Neutrophil (primary cell): ENCODE results near the gene ADCY3.

ENCODE experiments used
- H3K27ac ChIP-seq: fragments of 200-600 bp; sonication (generic); 2 replicates; pipeline ENCODE4 v1.5.1; 2016; ENCODE audit warnings: mild to moderate bottlenecking, moderate library complexity
- H3K27me3 ChIP-seq: fragments of 200-600 bp; sonication (generic); 2 replicates; pipeline ENCODE4 v1.6.0; 2016; ENCODE audit warnings: mild to moderate bottlenecking
- H3K36me3 ChIP-seq: fragments of 200-600 bp; sonication (generic); 2 replicates; pipeline ENCODE4 v1.5.1; 2017
- H3K4me1 ChIP-seq, 2 experiments: fragments of 200-600 bp in 1 of 2; sonication (generic) in 1 of 2; 1 replicate in 1 of 2; 2 replicates in 1 of 2; pipeline versions ENCODE4 v1.5.1 to v1.6.1; 2013 to 2016; ENCODE audit warnings: low read depth in 1 of 2, low read length in 1 of 2, mild to moderate bottlenecking in 1 of 2, moderate library complexity in 1 of 2; ENCODE audit not compliant: control insufficient read depth in 1 of 2, insufficient read depth in 1 of 2
- H3K4me3 ChIP-seq, 2 experiments: fragments of 200-600 bp in 1 of 2; sonication (generic) in 1 of 2; 1 replicate in 1 of 2; 2 replicates in 1 of 2; pipeline ENCODE4 v1.5.1; 2013 to 2016; ENCODE audit warnings: low read depth in 1 of 2, low read length in 1 of 2, mild to moderate bottlenecking in 1 of 2, moderate library complexity in 1 of 2
- H3K9me3 ChIP-seq: fragments of 200-600 bp; sonication (generic); 2 replicates; pipeline ENCODE4 v1.5.1; 2016
- TF ChIP-seq, protein P1 (sequence below): fragments of 200-600 bp; sonication (generic); IDR thresholded peaks from 2 replicates; pipeline ENCODE4 v1.5.1; 2016; ENCODE audit warnings: antibody characterized with exemption

Gene ADCY3

DNA sequence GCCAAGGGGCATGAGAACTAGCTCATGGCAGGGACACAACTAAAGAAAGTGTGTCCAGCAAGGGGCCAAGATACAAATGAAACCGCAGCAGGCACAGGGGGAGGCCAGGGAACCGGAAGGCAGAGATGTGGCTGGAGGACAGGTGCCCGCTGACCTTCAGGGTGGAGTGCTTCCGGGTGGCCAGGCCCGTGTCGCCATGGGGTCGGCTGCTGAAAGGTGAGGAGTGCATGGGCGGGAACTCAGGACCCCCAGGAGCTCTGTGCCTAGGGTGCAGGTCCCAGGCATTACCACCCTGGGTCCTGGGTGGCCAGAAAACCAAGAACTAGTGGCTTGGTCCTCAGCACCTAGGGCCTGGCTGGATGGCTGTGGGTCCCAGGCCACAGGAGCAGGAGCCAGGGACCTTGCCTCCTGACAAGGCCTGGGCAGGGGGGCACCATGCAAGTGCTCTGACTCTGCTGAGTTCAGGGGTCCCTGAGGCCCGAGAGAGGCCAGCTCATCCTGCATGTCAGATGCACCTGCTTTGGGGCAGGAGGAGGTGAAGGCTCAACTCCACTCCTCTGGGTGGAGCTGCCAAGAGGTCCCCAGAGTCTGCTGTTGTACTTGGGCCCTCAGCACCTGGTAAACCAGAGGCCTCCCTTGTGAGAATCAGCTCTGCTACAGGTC lies 75.9 kb downstream of the ADCY3 start:
- H3K9me3 ChIP-seq: no peaks in the 10 kb centered on the region
- no peaks in the 10 kb centered on the region for H3K4me1 ChIP-seq
- H3K27me3 ChIP-seq: no peaks in the 10 kb centered on the region
- TF ChIP-seq, protein P1, sequence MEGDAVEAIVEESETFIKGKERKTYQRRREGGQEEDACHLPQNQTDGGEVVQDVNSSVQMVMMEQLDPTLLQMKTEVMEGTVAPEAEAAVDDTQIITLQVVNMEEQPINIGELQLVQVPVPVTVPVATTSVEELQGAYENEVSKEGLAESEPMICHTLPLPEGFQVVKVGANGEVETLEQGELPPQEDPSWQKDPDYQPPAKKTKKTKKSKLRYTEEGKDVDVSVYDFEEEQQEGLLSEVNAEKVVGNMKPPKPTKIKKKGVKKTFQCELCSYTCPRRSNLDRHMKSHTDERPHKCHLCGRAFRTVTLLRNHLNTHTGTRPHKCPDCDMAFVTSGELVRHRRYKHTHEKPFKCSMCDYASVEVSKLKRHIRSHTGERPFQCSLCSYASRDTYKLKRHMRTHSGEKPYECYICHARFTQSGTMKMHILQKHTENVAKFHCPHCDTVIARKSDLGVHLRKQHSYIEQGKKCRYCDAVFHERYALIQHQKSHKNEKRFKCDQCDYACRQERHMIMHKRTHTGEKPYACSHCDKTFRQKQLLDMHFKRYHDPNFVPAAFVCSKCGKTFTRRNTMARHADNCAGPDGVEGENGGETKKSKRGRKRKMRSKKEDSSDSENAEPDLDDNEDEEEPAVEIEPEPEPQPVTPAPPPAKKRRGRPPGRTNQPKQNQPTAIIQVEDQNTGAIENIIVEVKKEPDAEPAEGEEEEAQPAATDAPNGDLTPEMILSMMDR: no peak
- no peaks in the 10 kb centered on the region for H3K36me3 ChIP-seq
- H3K4me3 ChIP-seq: no peak overlapping the region
- no peak overlapping the region for H3K27ac ChIP-seq

DNA sequence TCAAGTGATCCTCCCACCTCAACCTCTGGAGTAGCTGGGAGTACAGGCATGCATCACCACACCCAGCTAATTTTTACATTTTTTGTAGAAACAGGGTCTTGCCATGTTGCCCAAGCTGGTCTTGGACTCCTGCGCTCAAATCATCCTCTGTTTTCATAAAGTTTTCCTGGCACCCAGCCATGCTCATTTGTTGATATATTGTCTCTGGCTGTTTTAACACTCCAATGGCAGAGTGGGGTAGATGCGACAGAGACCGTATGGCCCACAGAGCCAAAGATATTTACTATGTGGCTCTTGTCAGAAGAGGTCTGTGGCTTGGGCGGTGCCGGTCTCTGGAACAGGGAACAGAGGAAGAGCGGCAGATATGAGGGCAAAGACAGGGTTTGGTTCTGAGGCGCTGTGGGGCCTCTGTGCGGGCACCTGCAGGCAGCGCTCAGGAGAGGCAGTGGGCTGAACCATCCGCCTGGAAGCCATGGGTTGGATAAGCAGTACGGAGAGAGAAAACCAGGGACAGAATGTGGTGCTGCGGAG lies 76.6 kb downstream of the ADCY3 start:
- H3K4me3 ChIP-seq: no peak overlapping the region

DNA sequence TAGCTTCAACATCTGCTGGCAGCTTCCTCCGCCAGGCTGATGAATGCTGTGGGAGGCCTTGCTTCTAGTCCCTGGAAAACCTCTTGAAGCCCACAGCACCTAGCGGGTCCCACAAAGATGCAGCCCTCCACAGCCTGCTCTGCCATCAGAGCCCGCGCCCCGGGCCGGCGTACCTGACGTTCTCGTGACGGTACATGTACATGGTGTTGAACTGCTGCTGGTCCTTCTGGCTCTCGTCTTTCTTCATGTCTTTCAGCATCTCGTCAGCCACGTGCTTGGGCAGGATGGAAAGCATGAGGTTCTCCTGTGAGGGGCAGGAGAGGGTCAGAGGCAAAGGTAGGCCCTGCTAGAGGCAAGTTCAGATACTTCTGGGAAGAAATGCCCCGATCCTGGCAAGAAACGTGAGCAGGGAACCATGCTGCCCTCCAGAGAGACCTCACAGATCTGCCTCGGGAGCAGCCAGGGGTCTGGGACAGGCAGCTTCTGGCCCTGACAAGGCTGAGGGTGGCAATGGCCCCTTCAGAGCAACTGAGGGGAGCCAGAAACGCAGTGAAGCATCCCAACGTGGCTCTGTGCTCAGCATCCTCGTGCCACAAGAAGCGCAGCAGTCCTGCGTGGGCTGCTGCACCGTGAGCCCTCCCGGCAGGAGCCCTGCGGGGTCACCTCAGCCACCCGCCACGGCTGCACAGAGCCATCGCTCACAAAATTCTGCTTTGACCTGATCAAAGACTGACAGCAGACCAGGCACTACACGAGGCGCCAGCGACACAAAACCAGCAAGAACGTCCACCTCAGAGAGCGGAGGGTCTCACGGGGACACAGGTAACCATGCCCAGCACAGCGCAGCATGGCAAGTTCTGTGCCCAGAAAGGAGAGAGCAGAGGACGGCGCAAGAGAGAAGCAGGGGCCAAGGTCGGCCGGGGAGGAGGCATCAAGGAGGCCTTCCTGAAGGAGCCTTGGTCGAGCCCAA lies 77.7 kb downstream of the ADCY3 start:
- H3K4me1 ChIP-seq: no peaks in the 10 kb centered on the region
- no peak overlapping the region for H3K4me3 ChIP-seq
- no peaks in the 10 kb centered on the region for H3K36me3 ChIP-seq
- TF ChIP-seq, protein P1: no peak
- H3K27me3 ChIP-seq: no peaks in the 10 kb centered on the region
- H3K27ac ChIP-seq: no peak overlapping the region
- H3K9me3 ChIP-seq: no peaks in the 10 kb centered on the region

More for the DNA sequence above, 76.6 kb downstream of the ADCY3 start:
- TF ChIP-seq, protein P1: no peak
- Histone ChIP-seq H3K9me3 (no peaks in the 10 kb centered on the region), H3K36me3 (no peaks in the 10 kb centered on the region), H3K27ac (no peak overlapping the region), H3K27me3 (no peaks in the 10 kb centered on the region), H3K4me1 (no peaks in the 10 kb centered on the region)

GRCh38 chr2:24840962-24841945 lies 78.8 kb downstream of the ADCY3 start:
- H3K9me3 ChIP-seq: no peaks in the 10 kb centered on the region
- TF ChIP-seq, protein P1: no peak
- H3K4me3 ChIP-seq: no peak overlapping the region
- H3K27me3 ChIP-seq: no peaks in the 10 kb centered on the region
- no peaks in the 10 kb centered on the region for H3K4me1 ChIP-seq
- H3K27ac ChIP-seq: no peak overlapping the region
- no peaks in the 10 kb centered on the region for H3K36me3 ChIP-seq
